Measurements from ENCODE around the gene EBI3. TPM values are rescaled to one million over a fixed set of nuclear protein-coding genes. Genes with fewer than 3 reads are reported as not detected.

Gene EBI3
- total RNA-seq, 2 donors from 2014 or later: not detected

DNA sequence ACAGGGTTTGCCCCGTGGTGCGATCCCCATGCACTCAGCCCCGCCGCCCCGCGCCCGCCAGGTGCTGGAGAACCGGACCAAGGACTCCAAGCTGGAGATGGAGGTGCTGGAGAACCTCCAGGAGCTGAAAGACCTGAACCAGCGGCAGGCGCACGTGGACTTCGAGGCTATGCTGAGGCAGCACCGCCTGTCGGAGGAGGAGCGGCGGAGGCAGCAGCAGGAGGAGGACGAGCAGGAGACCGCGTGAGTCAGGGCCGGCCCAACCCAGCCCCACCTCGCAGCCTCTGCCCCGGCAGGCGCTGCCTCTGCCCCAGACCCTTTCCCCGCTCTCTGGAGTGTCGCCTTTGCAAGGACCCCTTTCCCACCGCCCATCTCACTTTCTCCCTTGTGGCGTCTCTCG, 28.9 kb downstream of the EBI3 start:
- H3K27me3 Mint-ChIP-seq (ENCODE audit: insufficient read depth): no peaks in the 10 kb centered on the region
- H3K27ac ChIP-seq (ENCODE audit: low read depth, low read length): no peak overlapping the region
- no peak overlapping the region for H3K27ac Mint-ChIP-seq
- no peaks in the 10 kb centered on the region for H3K27me3 ChIP-seq (ENCODE audit: control insufficient read depth, insufficient read depth, low read length, poor library complexity, severe bottlenecking)
- H3K4me1 ChIP-seq (ENCODE audit: control insufficient read depth, insufficient read depth, low read length): no peaks in the 10 kb centered on the region
- H3K4me1 Mint-ChIP-seq: no peaks in the 10 kb centered on the region
- TF ChIP-seq, protein P1, sequence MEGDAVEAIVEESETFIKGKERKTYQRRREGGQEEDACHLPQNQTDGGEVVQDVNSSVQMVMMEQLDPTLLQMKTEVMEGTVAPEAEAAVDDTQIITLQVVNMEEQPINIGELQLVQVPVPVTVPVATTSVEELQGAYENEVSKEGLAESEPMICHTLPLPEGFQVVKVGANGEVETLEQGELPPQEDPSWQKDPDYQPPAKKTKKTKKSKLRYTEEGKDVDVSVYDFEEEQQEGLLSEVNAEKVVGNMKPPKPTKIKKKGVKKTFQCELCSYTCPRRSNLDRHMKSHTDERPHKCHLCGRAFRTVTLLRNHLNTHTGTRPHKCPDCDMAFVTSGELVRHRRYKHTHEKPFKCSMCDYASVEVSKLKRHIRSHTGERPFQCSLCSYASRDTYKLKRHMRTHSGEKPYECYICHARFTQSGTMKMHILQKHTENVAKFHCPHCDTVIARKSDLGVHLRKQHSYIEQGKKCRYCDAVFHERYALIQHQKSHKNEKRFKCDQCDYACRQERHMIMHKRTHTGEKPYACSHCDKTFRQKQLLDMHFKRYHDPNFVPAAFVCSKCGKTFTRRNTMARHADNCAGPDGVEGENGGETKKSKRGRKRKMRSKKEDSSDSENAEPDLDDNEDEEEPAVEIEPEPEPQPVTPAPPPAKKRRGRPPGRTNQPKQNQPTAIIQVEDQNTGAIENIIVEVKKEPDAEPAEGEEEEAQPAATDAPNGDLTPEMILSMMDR (conservative IDR thresholded peaks at IDR 0.05): no peak
- 96 to 99% methylated on average over 22 to 28 of the region's 28 CpGs for WGBS, 2 experiments (ENCODE audit: insufficient coverage in 1 of 2, insufficient read length in 1 of 2)
- peaks cover 61% of the 10 kb centered on the region for H3K36me3 Mint-ChIP-seq (ENCODE audit: low read depth)
- no peak overlapping the region for H3K4me3 ChIP-seq (ENCODE audit: low read length)
- no peak overlapping the region for H3K9ac ChIP-seq (ENCODE audit: extremely low read depth, low read length, poor library complexity, severe bottlenecking)
- H3K36me3 ChIP-seq (ENCODE audit: control insufficient read depth, insufficient read depth, low read length): peaks cover 28% of the 10 kb centered on the region
- no peak for DNase-seq
- no peak overlapping the region for H3K4me3 Mint-ChIP-seq
- peaks cover 24% of the 10 kb centered on the region for H3K9me3 Mint-ChIP-seq
- H3K9me3 ChIP-seq (ENCODE audit: control insufficient read depth, low read length): peaks cover 9% of the 10 kb centered on the region

DNA sequence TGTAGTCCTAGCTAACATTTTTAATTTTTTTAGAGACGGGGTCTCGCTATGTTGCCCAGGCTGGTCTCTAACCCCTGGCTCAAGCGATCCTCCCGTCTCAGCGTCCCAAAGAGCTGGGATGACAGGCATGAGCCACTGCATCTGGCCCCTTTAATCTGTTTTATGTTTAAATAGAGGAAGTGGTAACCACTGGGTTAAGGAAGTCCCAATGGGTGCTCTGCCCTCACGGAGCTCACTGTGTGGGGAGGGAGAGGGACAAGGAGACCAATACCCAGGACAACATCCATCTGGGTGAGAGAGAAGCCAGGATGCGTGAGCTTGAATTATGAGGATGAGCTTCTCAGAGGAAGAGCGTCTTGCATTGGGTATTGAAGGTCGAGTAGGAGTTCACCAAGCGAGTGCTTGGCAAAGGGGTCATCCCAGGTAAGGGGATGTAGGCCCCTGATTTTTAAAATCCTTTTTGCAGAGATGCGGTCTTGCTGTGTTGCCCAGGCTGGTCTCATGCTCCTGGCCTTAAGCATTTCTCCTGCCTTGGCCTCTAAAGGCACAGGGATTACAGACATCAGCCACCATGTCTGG, 31.4 kb downstream of the EBI3 start:
- TF ChIP-seq, protein P1 (conservative IDR thresholded peaks at IDR 0.05): no peak
- Histone ChIP-seq H3K4me1 (ENCODE audit: control insufficient read depth, insufficient read depth, low read length) (no peaks in the 10 kb centered on the region), H3K36me3 (ENCODE audit: control insufficient read depth, insufficient read depth, low read length) (peaks cover 17% of the 10 kb centered on the region), H3K27me3 (ENCODE audit: control insufficient read depth, insufficient read depth, low read length, poor library complexity, severe bottlenecking) (no peaks in the 10 kb centered on the region), H3K9ac (ENCODE audit: extremely low read depth, low read length, poor library complexity, severe bottlenecking) (no peak overlapping the region), H3K9me3 (ENCODE audit: control insufficient read depth, low read length) (peaks cover 9% of the 10 kb centered on the region), H3K27ac (ENCODE audit: low read depth, low read length) (no peak overlapping the region), H3K4me3 (ENCODE audit: low read length) (no peak overlapping the region)
- peaks cover 10% of the 10 kb centered on the region for H3K9me3 Mint-ChIP-seq
- DNase-seq: no peak
- H3K36me3 Mint-ChIP-seq (ENCODE audit: low read depth): peaks cover 48% of the 10 kb centered on the region
- no peak overlapping the region for H3K4me3 Mint-ChIP-seq
- 94 to 96% methylated on average over 10 to 11 of the region's 11 CpGs for WGBS, 2 experiments (ENCODE audit: insufficient coverage in 1 of 2, insufficient read length in 1 of 2)
- H3K27me3 Mint-ChIP-seq (ENCODE audit: insufficient read depth): no peaks in the 10 kb centered on the region
- no peak overlapping the region for H3K27ac Mint-ChIP-seq
- H3K4me1 Mint-ChIP-seq: no peaks in the 10 kb centered on the region

DNA sequence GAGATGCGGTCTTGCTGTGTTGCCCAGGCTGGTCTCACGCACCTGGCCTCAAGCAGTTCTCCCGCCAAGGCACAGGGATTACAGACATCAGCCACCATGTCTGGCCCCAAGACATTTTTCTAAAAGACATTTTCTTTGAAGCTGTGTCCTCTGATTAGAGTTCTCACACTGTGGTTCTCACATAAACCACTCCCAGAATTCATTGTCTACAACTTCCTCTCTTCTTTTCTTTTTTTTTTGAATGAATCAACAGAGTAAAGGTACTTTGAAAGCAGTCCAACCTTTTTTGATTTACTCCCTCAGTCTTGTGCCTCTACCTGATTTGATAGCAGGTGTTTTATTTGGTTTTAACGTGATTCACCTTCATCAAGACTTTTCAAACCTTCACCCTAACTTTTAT, 35.5 kb downstream of the EBI3 start:
- H3K4me3 Mint-ChIP-seq: no peak overlapping the region
- DNase-seq: no peak
- no peaks in the 10 kb centered on the region for H3K27me3 Mint-ChIP-seq (ENCODE audit: insufficient read depth)
- TF ChIP-seq, protein P1 (conservative IDR thresholded peaks at IDR 0.05): no peak
- H3K4me3 ChIP-seq (ENCODE audit: low read length): no peak overlapping the region
- WGBS, 2 experiments (ENCODE audit: insufficient coverage in 1 of 2, insufficient read length in 1 of 2): 94 to 98% methylated on average over 3 to 4 of the region's 4 CpGs
- H3K4me1 Mint-ChIP-seq: no peaks in the 10 kb centered on the region
- no peaks in the 10 kb centered on the region for H3K27me3 ChIP-seq (ENCODE audit: control insufficient read depth, insufficient read depth, low read length, poor library complexity, severe bottlenecking)
- no peaks in the 10 kb centered on the region for H3K9me3 Mint-ChIP-seq
- no peak overlapping the region for H3K9ac ChIP-seq (ENCODE audit: extremely low read depth, low read length, poor library complexity, severe bottlenecking)
- H3K36me3 Mint-ChIP-seq (ENCODE audit: low read depth): peaks cover 49% of the 10 kb centered on the region
- H3K27ac Mint-ChIP-seq: no peak overlapping the region
- H3K9me3 ChIP-seq (ENCODE audit: control insufficient read depth, low read length): no peaks in the 10 kb centered on the region
- no peaks in the 10 kb centered on the region for H3K4me1 ChIP-seq (ENCODE audit: control insufficient read depth, insufficient read depth, low read length)
- H3K36me3 ChIP-seq (ENCODE audit: control insufficient read depth, insufficient read depth, low read length): peaks cover 16% of the 10 kb centered on the region
- no peak overlapping the region for H3K27ac ChIP-seq (ENCODE audit: low read depth, low read length)
